ENCODE results near the gene IRF9. TPM values are rescaled to one million over a fixed set of nuclear protein-coding genes. Genes with fewer than 3 reads are reported as not detected.

Gene IRF9
- total RNA-seq, 1 experiment from 2014 or later: 25.1 TPM

DNA sequence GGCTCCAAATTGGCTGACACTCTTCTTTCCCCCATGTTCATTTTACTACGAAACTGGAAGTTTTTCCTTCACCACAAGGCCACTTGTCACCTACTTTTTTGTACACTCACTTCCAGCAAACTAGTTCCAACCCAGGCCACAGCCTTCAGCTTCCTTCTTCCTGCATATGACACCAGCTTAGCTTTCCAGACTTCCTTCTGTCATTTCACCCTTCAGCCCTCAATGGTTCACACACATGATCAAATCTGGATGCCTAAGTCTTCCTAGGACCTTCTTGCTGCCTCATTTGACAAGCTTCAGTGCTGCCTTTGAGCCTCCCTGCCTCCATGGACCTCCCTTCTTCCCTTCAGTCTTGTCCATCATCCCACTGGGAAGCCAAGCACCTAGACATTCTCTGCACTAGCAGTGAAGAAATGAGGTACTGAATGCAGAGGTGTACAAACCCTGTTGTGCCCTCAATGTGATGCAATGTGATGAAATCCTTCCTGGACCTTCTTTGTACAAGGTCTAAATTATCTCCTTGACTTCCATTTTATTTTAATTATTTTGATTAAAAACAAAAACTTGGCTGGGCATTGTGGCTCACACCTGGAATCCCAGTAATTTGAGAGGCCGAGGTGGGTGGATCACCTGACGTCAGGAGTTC, 6.5 kb downstream of the IRF9 start:
- TF ChIP-seq EZH2 (IDR thresholded peaks at IDR 0.05; ENCODE audit: borderline replicate concordance, low read depth, low read length, poor library complexity, severe bottlenecking): no peak
- TF ChIP-seq, protein P1, sequence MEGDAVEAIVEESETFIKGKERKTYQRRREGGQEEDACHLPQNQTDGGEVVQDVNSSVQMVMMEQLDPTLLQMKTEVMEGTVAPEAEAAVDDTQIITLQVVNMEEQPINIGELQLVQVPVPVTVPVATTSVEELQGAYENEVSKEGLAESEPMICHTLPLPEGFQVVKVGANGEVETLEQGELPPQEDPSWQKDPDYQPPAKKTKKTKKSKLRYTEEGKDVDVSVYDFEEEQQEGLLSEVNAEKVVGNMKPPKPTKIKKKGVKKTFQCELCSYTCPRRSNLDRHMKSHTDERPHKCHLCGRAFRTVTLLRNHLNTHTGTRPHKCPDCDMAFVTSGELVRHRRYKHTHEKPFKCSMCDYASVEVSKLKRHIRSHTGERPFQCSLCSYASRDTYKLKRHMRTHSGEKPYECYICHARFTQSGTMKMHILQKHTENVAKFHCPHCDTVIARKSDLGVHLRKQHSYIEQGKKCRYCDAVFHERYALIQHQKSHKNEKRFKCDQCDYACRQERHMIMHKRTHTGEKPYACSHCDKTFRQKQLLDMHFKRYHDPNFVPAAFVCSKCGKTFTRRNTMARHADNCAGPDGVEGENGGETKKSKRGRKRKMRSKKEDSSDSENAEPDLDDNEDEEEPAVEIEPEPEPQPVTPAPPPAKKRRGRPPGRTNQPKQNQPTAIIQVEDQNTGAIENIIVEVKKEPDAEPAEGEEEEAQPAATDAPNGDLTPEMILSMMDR (conservative IDR thresholded peaks at IDR 0.05; ENCODE audit: low read depth, low read length): no peak
- H3K4me3 ChIP-seq (ENCODE audit: low read depth, low read length, poor library complexity, severe bottlenecking): no peak overlapping the region
- no peaks in the 10 kb centered on the region for H3K27me3 ChIP-seq (replicated peaks; ENCODE audit: insufficient read depth, low read depth, low read length, poor library complexity)
- H3K9me3 ChIP-seq (ENCODE audit: low read depth, low read length, poor library complexity, severe bottlenecking): no peaks in the 10 kb centered on the region
- POLR2A ChIA-PET (ENCODE audit: low non-redundant PET): no interaction called here
- BruUV-seq (replicated peaks): no TSS peak
- peak overlapping the region; percentile 37 for H3K27ac ChIP-seq (ENCODE audit: low read depth, low read length, poor library complexity, severe bottlenecking)
- CTCF ChIA-PET: no interaction called here
- no peaks in the 10 kb centered on the region for H3K4me1 ChIP-seq (ENCODE audit: insufficient read depth, low read length, poor library complexity, severe bottlenecking)
- DNase-seq (ENCODE audit: low spot score): no peak
- intact Hi-C loops (cut with micrococcal nuclease; ENCODE audit: unreplicated experiment): no loop called here
- peaks cover 11% of the 10 kb centered on the region for H3K36me3 ChIP-seq (ENCODE audit: insufficient read depth, low read length, poor library complexity, severe bottlenecking)

DNA sequence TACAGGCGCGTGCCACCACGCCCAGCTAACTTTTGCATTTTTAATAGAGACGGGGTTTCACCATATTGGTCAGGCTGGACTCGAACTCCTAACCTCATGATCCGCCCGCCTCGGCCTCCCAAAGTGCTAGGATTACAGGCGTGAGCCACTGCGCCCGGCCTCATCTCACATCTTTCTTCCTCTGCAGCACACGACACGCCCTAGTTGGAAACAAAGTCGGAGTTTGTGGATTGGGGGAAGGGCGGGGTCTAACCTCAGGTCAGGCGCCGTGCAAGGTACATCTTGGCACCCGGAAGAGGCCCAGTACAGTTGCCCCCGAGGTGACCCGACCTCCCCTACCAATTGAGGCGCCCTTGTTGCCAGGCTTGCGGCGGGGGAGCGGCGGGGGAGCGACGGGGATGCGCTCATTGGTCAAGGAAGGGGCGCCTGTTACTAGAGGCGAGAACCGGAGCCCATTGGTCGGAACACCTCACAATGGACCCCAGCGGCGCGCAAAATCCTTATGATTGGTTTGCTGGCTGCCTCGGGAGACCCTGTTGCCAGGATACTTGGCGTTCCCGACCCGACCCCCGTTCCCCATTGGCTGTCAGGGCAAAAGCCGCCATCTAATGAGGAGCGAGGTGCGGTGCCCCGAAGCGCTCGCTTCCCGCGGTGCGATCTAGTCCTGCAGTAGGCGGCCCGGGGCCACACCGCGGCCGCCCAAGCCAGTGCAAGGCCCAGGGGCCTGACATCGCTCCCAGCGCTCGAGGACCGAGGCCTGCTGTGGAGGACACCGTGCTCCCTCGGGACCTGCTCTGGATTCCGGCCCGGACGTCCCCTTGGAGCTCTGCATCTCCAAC, 10.6 kb downstream of the IRF9 start, which contains the start of gene REC8:
Gene REC8, plus strand, starts transcription at position 659 of the 839 bp plus-strand sequence. CDS start 473 bp downstream, outside the sequence.
- ChIA-PET POLR2A (ENCODE audit: low non-redundant PET) (no interaction called here), CTCF (no interaction called here)
- BruUV-seq (replicated peaks): no TSS peak
- H3K9me3 ChIP-seq (ENCODE audit: low read depth, low read length, poor library complexity, severe bottlenecking): no peaks in the 10 kb centered on the region
- intact Hi-C loops (cut with micrococcal nuclease; ENCODE audit: unreplicated experiment): no loop called here
- H3K36me3 ChIP-seq (ENCODE audit: insufficient read depth, low read length, poor library complexity, severe bottlenecking): no peaks in the 10 kb centered on the region
- no peak within 1 kb of the TSS for H3K4me3 ChIP-seq (ENCODE audit: low read depth, low read length, poor library complexity, severe bottlenecking)
- no peak for DNase-seq (ENCODE audit: low spot score)
- H3K27me3 ChIP-seq (replicated peaks; ENCODE audit: insufficient read depth, low read depth, low read length, poor library complexity): no peaks in the 10 kb centered on the region
- no peak within 1 kb of the TSS for H3K27ac ChIP-seq (ENCODE audit: low read depth, low read length, poor library complexity, severe bottlenecking)
- H3K4me1 ChIP-seq (ENCODE audit: insufficient read depth, low read length, poor library complexity, severe bottlenecking): no peaks in the 10 kb centered on the region
- TF ChIP-seq, protein P1 (conservative IDR thresholded peaks at IDR 0.05; ENCODE audit: low read depth, low read length): no peak
- no peak for TF ChIP-seq EZH2 (IDR thresholded peaks at IDR 0.05; ENCODE audit: borderline replicate concordance, low read depth, low read length, poor library complexity, severe bottlenecking)

DNA sequence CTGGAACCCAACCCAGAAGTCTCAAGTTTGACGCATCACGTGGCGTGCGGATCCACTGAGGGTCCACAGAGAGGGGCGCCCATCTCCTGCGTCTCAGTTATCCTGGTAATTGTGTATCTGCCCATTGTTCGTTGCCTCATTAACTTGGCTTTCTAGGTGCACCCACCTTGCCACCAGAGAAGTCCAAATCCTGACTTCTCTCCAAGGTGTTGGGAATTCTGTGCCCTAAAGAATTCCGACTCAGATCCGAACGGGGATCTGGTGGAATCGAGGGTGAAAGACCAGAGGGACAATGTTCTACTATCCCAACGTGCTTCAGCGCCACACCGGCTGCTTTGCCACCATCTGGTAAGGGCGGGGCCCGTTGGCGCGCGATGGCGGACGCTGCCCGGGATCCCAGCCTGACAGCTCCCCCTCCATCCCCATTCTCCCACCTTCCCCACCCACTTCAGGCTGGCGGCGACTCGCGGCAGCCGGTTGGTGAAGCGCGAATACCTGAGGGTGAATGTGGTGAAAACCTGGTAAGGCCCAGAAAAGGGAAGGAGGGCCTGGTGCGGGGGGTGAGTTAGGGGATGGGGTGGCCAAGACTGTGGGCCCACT, 11.3 kb downstream of the IRF9 start:
- Histone ChIP-seq H3K36me3 (ENCODE audit: insufficient read depth, low read length, poor library complexity, severe bottlenecking) (no peaks in the 10 kb centered on the region), H3K27ac (ENCODE audit: low read depth, low read length, poor library complexity, severe bottlenecking) (no peak overlapping the region), H3K4me1 (ENCODE audit: insufficient read depth, low read length, poor library complexity, severe bottlenecking) (no peaks in the 10 kb centered on the region), H3K4me3 (ENCODE audit: low read depth, low read length, poor library complexity, severe bottlenecking) (no peak overlapping the region), H3K27me3 (replicated peaks; ENCODE audit: insufficient read depth, low read depth, low read length, poor library complexity) (no peaks in the 10 kb centered on the region), H3K9me3 (ENCODE audit: low read depth, low read length, poor library complexity, severe bottlenecking) (no peaks in the 10 kb centered on the region)
- TF ChIP-seq, protein P1 (conservative IDR thresholded peaks at IDR 0.05; ENCODE audit: low read depth, low read length): no peak
- no peak for TF ChIP-seq EZH2 (IDR thresholded peaks at IDR 0.05; ENCODE audit: borderline replicate concordance, low read depth, low read length, poor library complexity, severe bottlenecking)
- BruUV-seq (replicated peaks): no TSS peak
- intact Hi-C loops (cut with micrococcal nuclease; ENCODE audit: unreplicated experiment): no loop called here
- DNase-seq (ENCODE audit: low spot score): no peak
- ChIA-PET CTCF (no interaction called here), POLR2A (ENCODE audit: low non-redundant PET) (interaction anchor here (0.6 kb wide), 2 partner anchors 98 to 1149 kb away, joined by 4 read pairs; no protein-coding TSS in a partner anchor)

Data from A673 (cell line).